H1 (cell line): ENCODE measurements around the gene FHIT. TPM values are rescaled to one million over a fixed set of nuclear protein-coding genes. Genes with fewer than 3 reads are reported as not detected.

Experiments
- CTCF ChIA-PET: fragments of 300-600 bp; sonication (Branson Sonifier 250); formaldehyde crosslinking; loops from one replicate; lab custom pipeline; 2021; ENCODE audit not compliant: partially characterized antibody; lab: Charles Lee
- POLR2A ChIA-PET: fragments of 300-600 bp; sonication (Branson Sonifier 250); formaldehyde crosslinking; loops from one replicate; lab custom pipeline; 2021; ENCODE audit warnings: inconsistent platforms; ENCODE audit not compliant: partially characterized antibody; lab: Charles Lee
- DNase-seq, 2 experiments: peaks; one replicate each; pipeline versions ENCODE4 v3.0.0 to v3.0.0-alpha.2; 2010 to 2022; ENCODE audit warnings: low spot score in 2 of 2, low read depth in 1 of 2, mixed read lengths in 1 of 2
- FAIRE-seq: peaks from 2 replicates; lab custom pipeline; 2011; peaks lifted over from hg19 to GRCh38; lab: Jason Lieb, UNC
- H2AFZ ChIP-seq: 2 replicates; pipeline ENCODE4 v1.8.1; 2012; ENCODE audit warnings: low read length, inconsistent platforms
- H2AK5ac ChIP-seq: 2 replicates; pipeline ENCODE4 v1.6.1; 2013; ENCODE audit warnings: low read depth, low read length
- H2BK120ac ChIP-seq: replicated peaks from 2 replicates; pipeline ENCODE3; 2013; ENCODE audit warnings: low read depth, low read length, inconsistent platforms
- H2BK12ac ChIP-seq: 2 replicates; pipeline ENCODE4 v1.6.1; 2013; ENCODE audit warnings: low read depth, low read length
- H2BK15ac ChIP-seq: 2 replicates; pipeline ENCODE4 v1.6.1; 2013; ENCODE audit warnings: low read length
- H2BK20ac ChIP-seq: 2 replicates; pipeline ENCODE4 v1.6.1; 2013; ENCODE audit warnings: low read length
- H2BK5ac ChIP-seq: 2 replicates; pipeline ENCODE4 v1.6.1; 2013; ENCODE audit warnings: low read depth, low read length
- H3K14ac ChIP-seq: 2 replicates; pipeline ENCODE4 v1.6.1; 2013; ENCODE audit warnings: inconsistent platforms; ENCODE audit not compliant: insufficient read length
- H3K18ac ChIP-seq: 2 replicates; pipeline ENCODE4 v1.6.1; 2013; ENCODE audit warnings: low read length; ENCODE audit errors: extremely low read depth
- H3K23ac ChIP-seq: 2 replicates; pipeline ENCODE4 v1.6.1; 2013; ENCODE audit warnings: inconsistent platforms; ENCODE audit not compliant: insufficient read length
- H3K23me2 ChIP-seq: 2 replicates; pipeline ENCODE4 v1.6.1; 2013; ENCODE audit warnings: low read depth, low read length
- H3K27ac ChIP-seq: 2 replicates; pipeline ENCODE4 v1.6.1; 2011; ENCODE audit warnings: low read depth, low read length, inconsistent platforms
- H3K27me3 ChIP-seq, 4 experiments: replicated peaks in 1 of 4; 1 replicate in 1 of 4; 2 replicates in 3 of 4; pipeline versions ENCODE4 v1.6.1 to v1.8.1; 2011 to 2013; ENCODE audit warnings: low read length in 3 of 4, mild to moderate bottlenecking in 3 of 4, inconsistent platforms in 2 of 4, mixed read lengths in 2 of 4, moderate library complexity in 1 of 4; ENCODE audit not compliant: control insufficient read depth in 3 of 4, insufficient read depth in 3 of 4; ENCODE audit errors: extremely low read depth in 1 of 4
- H3K36me3 ChIP-seq, 4 experiments: 2 replicates each; pipeline versions ENCODE4 v1.6.1 to v1.8.1; 2011 to 2013; ENCODE audit warnings: mild to moderate bottlenecking in 4 of 4, low read length in 3 of 4, moderate library complexity in 2 of 4, control low read depth in 1 of 4, inconsistent platforms in 1 of 4; ENCODE audit not compliant: insufficient read depth in 4 of 4, control insufficient read depth in 2 of 4
- H3K4ac ChIP-seq: replicated peaks from 2 replicates; pipeline ENCODE3; 2013; ENCODE audit warnings: low read length, low read depth, mixed read lengths, inconsistent platforms; ENCODE audit not compliant: insufficient read length
- H3K4me1 ChIP-seq, 4 experiments: replicated peaks in 1 of 4; 1 replicate in 1 of 4; 2 replicates in 3 of 4; pipeline versions ENCODE4 v1.6.1 to v1.8.1; 2011 to 2013; ENCODE audit warnings: low read length in 3 of 4, inconsistent platforms in 2 of 4, mixed read lengths in 1 of 4; ENCODE audit not compliant: insufficient read depth in 4 of 4, control insufficient read depth in 3 of 4
- H3K4me2 ChIP-seq, 2 experiments: 2 replicates each; pipeline versions ENCODE4 v1.6.1 to v1.8.1; 2011 to 2013; ENCODE audit warnings: low read depth in 2 of 2, low read length in 2 of 2, control low read depth in 1 of 2, inconsistent platforms in 1 of 2, mild to moderate bottlenecking in 1 of 2; ENCODE audit not compliant: insufficient read depth in 1 of 2
- H3K4me3 ChIP-seq, 4 experiments: fragments of 200-600, 300-600 bp in 1 of 4; sonication (generic), shearing (Covaris generic), sonication (Bioruptor Twin) in 1 of 4; 2 replicates each; pipeline versions ENCODE4 v1.5.1 to v1.8.1; 2011 to 2016; ENCODE audit warnings: low read length in 4 of 4, low read depth in 3 of 4, control low read depth in 2 of 4, inconsistent platforms in 2 of 4, mild to moderate bottlenecking in 2 of 4, mixed read lengths in 1 of 4, moderate library complexity in 1 of 4; ENCODE audit not compliant: insufficient read depth in 2 of 4; ENCODE audit errors: extremely low read depth in 1 of 4
- H3K56ac ChIP-seq: replicated peaks from 2 replicates; pipeline ENCODE3; 2013; ENCODE audit warnings: low read depth, mild to moderate bottlenecking, mixed read lengths, low read length, inconsistent platforms; ENCODE audit not compliant: insufficient read length
- H3K79me1 ChIP-seq: 2 replicates; pipeline ENCODE4 v1.6.1; 2013; ENCODE audit warnings: low read depth, low read length, control low read depth
- H3K79me2 ChIP-seq, 2 experiments: 2 replicates each; pipeline versions ENCODE4 v1.6.1 to v1.8.1; 2012 to 2013; ENCODE audit warnings: low read length in 2 of 2, mild to moderate bottlenecking in 2 of 2, inconsistent platforms in 1 of 2; ENCODE audit not compliant: insufficient read depth in 2 of 2, control insufficient read depth in 1 of 2
- H3K9ac ChIP-seq, 4 experiments: replicated peaks in 1 of 4; 1 replicate in 1 of 4; 2 replicates in 3 of 4; pipeline versions ENCODE4 v1.6.1 to v1.8.1; 2011 to 2013; ENCODE audit warnings: low read depth in 3 of 4, low read length in 3 of 4, control low read depth in 2 of 4, mild to moderate bottlenecking in 2 of 4, moderate library complexity in 2 of 4, inconsistent platforms in 1 of 4; ENCODE audit errors: extremely low read depth in 1 of 4
- H3K9me3 ChIP-seq, 2 experiments: 2 replicates each; pipeline versions ENCODE4 v1.6.1 to v1.8.1; 2012 to 2013; ENCODE audit warnings: mild to moderate bottlenecking in 2 of 2, moderate library complexity in 2 of 2, control low read depth in 1 of 2, inconsistent platforms in 1 of 2, low read depth in 1 of 2, low read length in 1 of 2, mixed read lengths in 1 of 2; ENCODE audit not compliant: insufficient read depth in 2 of 2
- H4K20me1 ChIP-seq, 2 experiments: replicated peaks in 1 of 2; 2 replicates each; pipeline versions ENCODE3 to v1.8.1; 2011 to 2013; ENCODE audit warnings: inconsistent platforms in 2 of 2, low read length in 2 of 2, mild to moderate bottlenecking in 1 of 2; ENCODE audit not compliant: insufficient read depth in 2 of 2, control insufficient read depth in 1 of 2
- H4K5ac ChIP-seq: 2 replicates; pipeline ENCODE4 v1.6.1; 2013; ENCODE audit warnings: low read length, low read depth, mixed read lengths, inconsistent platforms; ENCODE audit not compliant: insufficient read length
- H4K8ac ChIP-seq: 2 replicates; pipeline ENCODE4 v1.8.0; 2013; ENCODE audit warnings: mild to moderate bottlenecking, moderate library complexity, low read length, inconsistent platforms; ENCODE audit not compliant: insufficient read depth; ENCODE audit errors: extremely low read depth
- H4K91ac ChIP-seq: replicated peaks from 2 replicates; pipeline ENCODE3; 2013; ENCODE audit warnings: low read length, mixed read lengths, inconsistent platforms; ENCODE audit not compliant: insufficient read length
- EP300 ChIP-seq, 2 experiments: IDR thresholded peaks; 1 replicate in 1 of 2; 2 replicates in 1 of 2; pipeline ENCODE4 v1.6.1; 2011 to 2012; ENCODE audit warnings: low read depth in 2 of 2, low read length in 2 of 2, mild to moderate bottlenecking in 2 of 2, borderline replicate concordance in 1 of 2, inconsistent platforms in 1 of 2, moderate library complexity in 1 of 2
- GABPA ChIP-seq: IDR thresholded peaks from 2 replicates; pipeline ENCODE4 v1.6.1; 2011; ENCODE audit warnings: mild to moderate bottlenecking, low read length, moderate library complexity, borderline replicate concordance; ENCODE audit not compliant: insufficient read depth
- HDAC2 ChIP-seq, 2 experiments: fragments of 300-600 bp in 1 of 2; sonication (generic) in 1 of 2; IDR thresholded peaks; 2 replicates each; pipeline ENCODE4 v1.6.1; 2011 to 2012; ENCODE audit warnings: low read depth in 2 of 2, low read length in 2 of 2, mild to moderate bottlenecking in 2 of 2, moderate library complexity in 2 of 2, borderline replicate concordance in 1 of 2, inconsistent platforms in 1 of 2
- JUND ChIP-seq: IDR thresholded peaks from 2 replicates; pipeline ENCODE4 v1.6.1; 2011; ENCODE audit warnings: mild to moderate bottlenecking, improper control_type of control experiment, low read length
- TAF7 ChIP-seq: optimal IDR thresholded peaks from 2 replicates; pipeline ENCODE3; 2011; ENCODE audit warnings: low read depth, mild to moderate bottlenecking, inconsistent platforms, low read length, moderate library complexity, borderline replicate concordance
- TBP ChIP-seq: IDR thresholded peaks from 2 replicates; pipeline ENCODE4 v1.6.1; 2011; ENCODE audit warnings: low read depth, low read length, improper control_type of control experiment
- WGBS, 2 experiments: shearing (Covaris generic) in 1 of 2; methylation state at CpG; one replicate each; pipeline versions ENCODE4 v1.1.6 to v1.1.7; 2013 to 2015; ENCODE audit warnings: low lambda C conversion rate in 2 of 2, mixed read lengths in 2 of 2, inconsistent platforms in 1 of 2, low coverage in 1 of 2, missing lambda C conversion rate in 1 of 2; ENCODE audit not compliant: insufficient replicate concordance in 2 of 2, insufficient coverage in 1 of 2, insufficient read length in 1 of 2; ENCODE audit errors: extremely low coverage in 1 of 2, missing lambda C conversion rate in 1 of 2; 5-methylcytosine and 5-hydroxymethylcytosine counted together
- polyA plus RNA-seq, 7 experiments: library from polyadenylated mRNA; depleted of rRNA in 3 of 7; stranded (reverse) in 5 of 7; unstranded in 2 of 7; fragments of >200 nt in 5 of 7; fragments of 200-250 nt in 2 of 7; gene quantifications; 1 replicate in 5 of 7; 2 replicates in 1 of 7; 4 replicates in 1 of 7; pipeline versions ENCODE4 v1.2.1 to v1.2.3, GENCODE V29; 2011 to 2013; ENCODE audit warnings: missing spikeins in 2 of 7, mixed read lengths in 2 of 7
- total RNA-seq: library from RNA; stranded (reverse); fragmentation: NEBNext Ultra II Directional; extraction: Animal tissue kit (Norgen Biotek cat#: 25700); gene quantifications from 2 replicates; pipeline ENCODE4 v1.2.1, GENCODE V29; 2021
- TF ChIP-seq, protein P1 (sequence below): IDR thresholded peaks from 2 replicates; pipeline ENCODE4 v1.6.1; 2011; ENCODE audit warnings: low read depth, mild to moderate bottlenecking, low read length; ENCODE audit not compliant: insufficient read depth

The FHIT gene
- total and polyA plus RNA-seq, 2 of the 8 experiments (the other 6 are each of a cell fraction or from before 2014, with no cell fraction given): 1.2 to 3.2 TPM

DNA sequence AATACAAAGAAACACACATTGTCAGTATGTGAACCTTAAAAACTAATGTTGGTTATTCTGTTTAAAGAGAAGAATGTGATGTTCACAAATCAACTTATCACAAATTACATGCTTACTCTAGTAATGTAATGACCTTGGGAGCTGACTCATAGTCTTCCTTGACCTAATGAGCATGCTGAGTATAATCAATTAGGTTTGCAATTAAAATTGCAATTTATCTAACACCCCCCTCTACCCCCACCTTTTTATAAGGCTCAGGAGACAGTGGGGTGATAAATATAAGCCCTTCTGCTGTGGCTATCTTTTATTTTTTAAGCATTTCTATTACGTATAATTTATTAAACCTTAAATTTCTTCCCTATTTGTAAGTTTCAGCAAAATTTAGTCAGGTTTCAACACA, 1253.7 kb downstream of the FHIT start:
- H3K23ac ChIP-seq: no peak overlapping the region
- H3K27ac ChIP-seq: no peak overlapping the region
- H3K27me3 ChIP-seq: no peaks in the 10 kb centered on the region
- H3K4me1 ChIP-seq: peaks cover 0 to 6% (median 0%) of the 10 kb centered on the region in 4 experiments; a peak in 1 of 7 replicates
- H3K4me3 ChIP-seq: no peak overlapping the region
- H2BK12ac ChIP-seq: no peak overlapping the region
- H3K79me2 ChIP-seq: no peaks in the 10 kb centered on the region
- no peak overlapping the region for H3K56ac ChIP-seq
- DNase-seq: no peak
- H4K8ac ChIP-seq: no peak overlapping the region
- CTCF ChIA-PET: no interaction called here
- TF ChIP-seq TAF7 (no peak), TBP (no peak), JUND (no peak), EP300 (IDR thresholded peaks at IDR 0.05; ENCODE audit: borderline replicate concordance in 1 of 2, low read depth in 2 of 2, low read length in 2 of 2) (no peak), GABPA (no peak), HDAC2 (IDR thresholded peaks at IDR 0.05; ENCODE audit: borderline replicate concordance in 1 of 2, low read depth in 2 of 2, low read length in 2 of 2) (no peak)
- TF ChIP-seq, protein P1, sequence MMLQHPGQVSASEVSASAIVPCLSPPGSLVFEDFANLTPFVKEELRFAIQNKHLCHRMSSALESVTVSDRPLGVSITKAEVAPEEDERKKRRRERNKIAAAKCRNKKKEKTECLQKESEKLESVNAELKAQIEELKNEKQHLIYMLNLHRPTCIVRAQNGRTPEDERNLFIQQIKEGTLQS: no peak
- H3K9ac ChIP-seq: no peak overlapping the region
- H2BK20ac ChIP-seq: no peak overlapping the region
- no peak overlapping the region for H3K18ac ChIP-seq
- no peaks in the 10 kb centered on the region for H4K20me1 ChIP-seq
- H3K36me3 ChIP-seq: no peaks in the 10 kb centered on the region
- no peak overlapping the region for H3K4ac ChIP-seq
- H3K23me2 ChIP-seq: no peaks in the 10 kb centered on the region; the same call in 1 of the 2 replicates
- no peaks in the 10 kb centered on the region for H3K79me1 ChIP-seq
- no peaks in the 10 kb centered on the region for H3K9me3 ChIP-seq
- H2AFZ ChIP-seq: peak overlapping the region; percentile 95; the same call in 1 of the 2 replicates
- no peak overlapping the region for H3K4me2 ChIP-seq
- H2BK15ac ChIP-seq: no peak overlapping the region
- H2AK5ac ChIP-seq: no peak overlapping the region
- no peak overlapping the region for H2BK5ac ChIP-seq
- 81% methylated on average over 1 of the region's 1 CpG; no CpG with 5 or more reads in 1 of the 2 experiments for WGBS, 2 experiments
- no peak overlapping the region for H3K14ac ChIP-seq
- H4K91ac ChIP-seq: no peak overlapping the region
- no peak for FAIRE-seq
- H2BK120ac ChIP-seq: no peak overlapping the region
- no peak overlapping the region for H4K5ac ChIP-seq
- POLR2A ChIA-PET: no interaction called here
